HepG2 (cell line): ENCODE measurements around the gene ATAD3C. TPM values are rescaled to one million over a fixed set of nuclear protein-coding genes. Genes with fewer than 3 reads are reported as not detected.

Experiments
- CAMTA2 ChIP-seq: sonication (generic); formaldehyde crosslinking; IDR thresholded peaks from 2 replicates; pipeline ENCODE4 v1.4.0; 2020; ENCODE audit warnings: mild to moderate bottlenecking, missing genetic modification reagents, borderline replicate concordance
- JUNB ChIP-seq: sonication (generic); formaldehyde crosslinking; IDR thresholded peaks from 2 replicates; pipeline ENCODE4 v1.8.0; 2022; ENCODE audit warnings: missing genetic modification reagents, mild to moderate bottlenecking, borderline replicate concordance
- JUND ChIP-seq: sonication (generic); formaldehyde crosslinking; IDR thresholded peaks from 2 replicates; pipeline ENCODE4 v1.8.0; 2022; ENCODE audit warnings: mild to moderate bottlenecking, missing genetic modification reagents
- KDM2A ChIP-seq: sonication (generic); formaldehyde crosslinking; IDR thresholded peaks from 2 replicates; pipeline ENCODE4 v1.4.0; 2020; ENCODE audit warnings: low read depth, missing genetic modification reagents, borderline replicate concordance
- MAFK ChIP-seq, 2 experiments: IDR thresholded peaks in 1 of 2; conservative IDR thresholded peaks in 1 of 2; 2 replicates each; pipeline ENCODE4 v1.6.1; 2011; ENCODE audit warnings: improper control_type of control experiment in 2 of 2, low read length in 2 of 2
- MIER3 ChIP-seq: IDR thresholded peaks from 2 replicates; pipeline ENCODE4 v1.6.1; 2016; ENCODE audit warnings: missing compliant biosample characterization, borderline replicate concordance
- MXD1 ChIP-seq: sonication (generic); formaldehyde crosslinking; IDR thresholded peaks from 2 replicates; pipeline ENCODE4 v1.4.0; 2020; ENCODE audit warnings: mild to moderate bottlenecking, missing genetic modification reagents
- MXI1 ChIP-seq: IDR thresholded peaks from 3 replicates; pipeline ENCODE4 v1.6.1; 2012; ENCODE audit warnings: low read depth, low read length, inconsistent platforms, borderline replicate concordance
- NR1H2 ChIP-seq: sonication (generic); formaldehyde crosslinking; IDR thresholded peaks from 2 replicates; pipeline ENCODE4 v1.8.1; 2022; ENCODE audit warnings: low read depth, missing genetic modification reagents, borderline replicate concordance
- PREB ChIP-seq: sonication (generic); formaldehyde crosslinking; IDR thresholded peaks from 2 replicates; pipeline ENCODE4 v1.4.0; 2020; ENCODE audit warnings: missing genetic modification reagents
- PRMT3 ChIP-seq: sonication (generic); formaldehyde crosslinking; IDR thresholded peaks from 2 replicates; pipeline ENCODE4 v1.8.1; 2022; ENCODE audit warnings: low read depth, mild to moderate bottlenecking, moderate library complexity, missing genetic modification reagents, borderline replicate concordance
- SMC3 ChIP-seq: IDR thresholded peaks from 2 replicates; pipeline ENCODE4 v1.6.1; 2011; ENCODE audit warnings: low read length, improper control_type of control experiment
- STAG1 ChIP-seq: sonication (generic); formaldehyde crosslinking; IDR thresholded peaks from 2 replicates; pipeline ENCODE4 v1.4.0; 2020; ENCODE audit warnings: missing genetic modification reagents
- TMF1 ChIP-seq: sonication (generic); formaldehyde crosslinking; IDR thresholded peaks from 2 replicates; pipeline ENCODE4 v1.8.1; 2022; ENCODE audit warnings: low read depth, missing genetic modification reagents
- ZBTB38 ChIP-seq: sonication (generic); formaldehyde crosslinking; IDR thresholded peaks from 2 replicates; pipeline ENCODE4 v1.5.1; 2020; ENCODE audit warnings: mild to moderate bottlenecking, missing genetic modification reagents
- ZEB1 ChIP-seq: IDR thresholded peaks from 2 replicates; pipeline ENCODE4 v1.6.1; 2012; ENCODE audit warnings: mild to moderate bottlenecking, low read depth, inconsistent platforms; ENCODE audit not compliant: insufficient replicate concordance
- ZNF142 ChIP-seq: sonication (generic); formaldehyde crosslinking; IDR thresholded peaks from 2 replicates; pipeline ENCODE4 v1.4.0; 2020; ENCODE audit warnings: missing genetic modification reagents
- ZNF354B ChIP-seq: sonication (generic); formaldehyde crosslinking; IDR thresholded peaks from 2 replicates; pipeline ENCODE4 v1.8.0; 2022; ENCODE audit warnings: mild to moderate bottlenecking, missing genetic modification reagents
- ZNF496 ChIP-seq: sonication (generic); formaldehyde crosslinking; IDR thresholded peaks from 2 replicates; pipeline ENCODE4 v1.8.1; 2023; ENCODE audit warnings: mild to moderate bottlenecking, moderate library complexity, missing genetic modification reagents; ENCODE audit not compliant: insufficient replicate concordance
- ZNF589 ChIP-seq: sonication (generic); formaldehyde crosslinking; conservative IDR thresholded peaks from 2 replicates; pipeline ENCODE4 v1.8.0; 2022; ENCODE audit warnings: mild to moderate bottlenecking, moderate library complexity, missing genetic modification reagents
- polyA plus RNA-seq, 8 experiments: library from polyadenylated mRNA; depleted of rRNA in 3 of 8; stranded (reverse) in 7 of 8; unstranded in 1 of 8; fragments of >200 nt; fragmentation: Illumina TruSeq in 4 of 8; extraction: Trizol in 4 of 8; gene quantifications; 2 replicates each; pipeline versions ENCODE4 v1.2.1 to v1.2.3, GENCODE V29; 2011 to 2016; ENCODE audit warnings: low read depth in 4 of 8, missing spikeins in 1 of 8, mixed read lengths in 1 of 8; ENCODE audit not compliant: insufficient read depth in 1 of 8
- total RNA-seq, 5 experiments: library from RNA; depleted of rRNA; stranded (reverse); fragments of >200 nt; fragmentation: Illumina TruSeq; extraction: Trizol; gene quantifications; 2 replicates each; pipeline ENCODE4 v1.2.3, GENCODE V29; 2016; ENCODE audit warnings: low read depth in 1 of 5
- TF ChIP-seq, protein P1 (sequence below): sonication (generic); formaldehyde crosslinking; IDR thresholded peaks from 2 replicates; pipeline ENCODE4 v1.5.0; 2020; ENCODE audit warnings: missing genetic modification reagents, mild to moderate bottlenecking, borderline replicate concordance

The ATAD3C gene
- total and polyA plus RNA-seq, 2 of the 13 experiments (the other 11 are each of a cell fraction or from before 2014, with no cell fraction given): 2.4 to 3.2 TPM

DNA sequence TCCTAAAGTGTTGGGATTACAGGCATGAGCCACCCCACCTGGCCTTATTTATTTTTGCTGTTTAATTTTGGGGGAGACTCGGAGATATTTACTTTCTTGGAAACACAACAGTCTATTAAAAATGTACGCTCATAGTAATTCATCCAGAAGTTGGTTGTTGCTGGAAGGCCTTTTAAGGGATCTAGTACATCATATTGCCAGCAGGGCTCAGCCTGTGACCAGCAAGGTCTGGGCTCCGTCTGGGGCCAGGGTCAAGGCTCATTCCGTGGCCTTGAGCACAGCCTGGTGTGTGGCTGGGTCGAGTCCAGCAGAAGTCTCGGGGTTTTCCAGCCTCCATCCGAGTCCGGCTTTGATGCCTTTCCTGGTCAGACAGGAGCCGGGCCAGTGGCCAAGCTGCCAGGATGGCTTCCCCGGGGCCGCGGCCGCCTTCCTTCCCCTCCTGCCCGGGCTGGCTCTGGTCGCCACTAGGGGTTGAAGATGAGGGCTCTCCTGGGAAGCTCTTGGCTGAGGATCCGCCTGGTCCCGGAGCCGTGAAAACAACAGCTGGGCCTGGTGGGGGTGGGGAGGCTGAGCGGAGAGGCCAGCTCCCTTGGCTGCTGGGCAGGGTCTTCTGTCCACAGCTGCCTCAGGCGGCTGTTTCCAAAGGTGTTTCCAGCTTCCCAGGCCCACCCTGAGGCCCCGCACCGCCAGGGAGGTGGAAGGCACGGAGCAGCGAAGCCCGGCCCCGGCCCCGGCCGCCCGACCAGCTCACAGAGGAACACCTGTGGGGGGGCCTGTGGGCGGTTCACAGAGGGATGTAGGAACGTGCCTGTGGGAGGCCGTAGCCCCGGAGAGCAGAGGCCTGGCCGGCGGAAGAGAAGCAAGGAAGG lies 19.1 kb upstream of the ATAD3C start (continued):
- TF ChIP-seq PREB (CRISPR knock-in tag): no peak
- TF ChIP-seq JUNB: no peak
- TF ChIP-seq ZNF354B (CRISPR knock-in tag): no peak
- TF ChIP-seq TMF1 (CRISPR knock-in tag): no peak
- TF ChIP-seq JUND: peak; percentile 30; the same call in 1 of the 2 replicates
- TF ChIP-seq MAFK (conservative IDR thresholded peaks at IDR 0.05 in 1 of 2, IDR thresholded peaks at IDR 0.05 in 1 of 2; ENCODE audit: low read length in 2 of 2): no peak
- TF ChIP-seq ZNF142 (CRISPR knock-in tag): no peak
- TF ChIP-seq SMC3: no peak
- TF ChIP-seq MXI1: no peak
- TF ChIP-seq, protein P1, sequence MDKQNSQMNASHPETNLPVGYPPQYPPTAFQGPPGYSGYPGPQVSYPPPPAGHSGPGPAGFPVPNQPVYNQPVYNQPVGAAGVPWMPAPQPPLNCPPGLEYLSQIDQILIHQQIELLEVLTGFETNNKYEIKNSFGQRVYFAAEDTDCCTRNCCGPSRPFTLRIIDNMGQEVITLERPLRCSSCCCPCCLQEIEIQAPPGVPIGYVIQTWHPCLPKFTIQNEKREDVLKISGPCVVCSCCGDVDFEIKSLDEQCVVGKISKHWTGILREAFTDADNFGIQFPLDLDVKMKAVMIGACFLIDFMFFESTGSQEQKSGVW (CRISPR knock-in tag): no peak
- TF ChIP-seq KDM2A (CRISPR knock-in tag): peak; percentile 95; the same call in 1 of the 2 replicates
- no peak; the same call in 1 of the 2 replicates for TF ChIP-seq ZNF589 (CRISPR knock-in tag)
- TF ChIP-seq MXD1 (CRISPR knock-in tag): peak; percentile 33; the same call in 1 of the 2 replicates
- no peak for TF ChIP-seq MIER3 (CRISPR knock-in tag)
- no peak for TF ChIP-seq STAG1
- TF ChIP-seq ZEB1: no peak
- peak; percentile 35; the same call in 1 of the 2 replicates for TF ChIP-seq PRMT3
- no peak for TF ChIP-seq ZNF496 (CRISPR knock-in tag)
- TF ChIP-seq NR1H2 (CRISPR knock-in tag): no peak; the same call in 1 of the 2 replicates
- TF ChIP-seq CAMTA2: no peak
- no peak for TF ChIP-seq ZBTB38 (CRISPR knock-in tag)
